Endothelial cell of umbilical vein (primary cell): Measurements from ENCODE around the gene DCAF17.

Experiments
- EZH2 ChIP-seq: IDR thresholded peaks from 2 replicates; pipeline ENCODE4 v1.6.1; 2012; ENCODE audit warnings: borderline replicate concordance, low read depth, mild to moderate bottlenecking, moderate library complexity, low read length, inconsistent platforms; ENCODE audit not compliant: severe bottlenecking
- JUN ChIP-seq: IDR thresholded peaks from 2 replicates; pipeline ENCODE4 v1.6.1; 2011; ENCODE audit warnings: borderline replicate concordance, low read depth; ENCODE audit not compliant: insufficient read length, insufficient read depth
- MAX ChIP-seq: IDR thresholded peaks from 2 replicates; pipeline ENCODE4 v1.6.1; 2011; ENCODE audit not compliant: insufficient read depth, insufficient read length
- POLR2A ChIP-seq: IDR thresholded peaks from 2 replicates; pipeline ENCODE4 v1.6.1; 2012; ENCODE audit warnings: low read depth, mild to moderate bottlenecking, control low read depth, low read length
- POLR2AphosphoS5 ChIP-seq: IDR thresholded peaks from 2 replicates; pipeline ENCODE4 v1.6.1; 2012; ENCODE audit warnings: low read depth, mild to moderate bottlenecking, control low read depth, low read length, moderate library complexity; ENCODE audit not compliant: insufficient read depth
- TF ChIP-seq, protein P1 (sequence below), 2 donors: IDR thresholded peaks; 1 replicate in 1 of 2; 2 replicates in 1 of 2; pipeline ENCODE4 v1.5.1; 2011; ENCODE audit warnings: low read length in 2 of 2, mild to moderate bottlenecking in 2 of 2, moderate library complexity in 2 of 2, control low read depth in 1 of 2, inconsistent platforms in 1 of 2, low read depth in 1 of 2; ENCODE audit not compliant: insufficient read depth in 1 of 2; ENCODE audit errors: extremely low read depth in 1 of 2

GRCh38 chr2:171432969-171433762 is 860 bp upstream of the DCAF17 start:
- TF ChIP-seq POLR2A = no peak
- TF ChIP-seq EZH2 = no peak
- TF ChIP-seq, protein P1, sequence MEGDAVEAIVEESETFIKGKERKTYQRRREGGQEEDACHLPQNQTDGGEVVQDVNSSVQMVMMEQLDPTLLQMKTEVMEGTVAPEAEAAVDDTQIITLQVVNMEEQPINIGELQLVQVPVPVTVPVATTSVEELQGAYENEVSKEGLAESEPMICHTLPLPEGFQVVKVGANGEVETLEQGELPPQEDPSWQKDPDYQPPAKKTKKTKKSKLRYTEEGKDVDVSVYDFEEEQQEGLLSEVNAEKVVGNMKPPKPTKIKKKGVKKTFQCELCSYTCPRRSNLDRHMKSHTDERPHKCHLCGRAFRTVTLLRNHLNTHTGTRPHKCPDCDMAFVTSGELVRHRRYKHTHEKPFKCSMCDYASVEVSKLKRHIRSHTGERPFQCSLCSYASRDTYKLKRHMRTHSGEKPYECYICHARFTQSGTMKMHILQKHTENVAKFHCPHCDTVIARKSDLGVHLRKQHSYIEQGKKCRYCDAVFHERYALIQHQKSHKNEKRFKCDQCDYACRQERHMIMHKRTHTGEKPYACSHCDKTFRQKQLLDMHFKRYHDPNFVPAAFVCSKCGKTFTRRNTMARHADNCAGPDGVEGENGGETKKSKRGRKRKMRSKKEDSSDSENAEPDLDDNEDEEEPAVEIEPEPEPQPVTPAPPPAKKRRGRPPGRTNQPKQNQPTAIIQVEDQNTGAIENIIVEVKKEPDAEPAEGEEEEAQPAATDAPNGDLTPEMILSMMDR (IDR thresholded peaks at IDR 0.05; ENCODE audit: extremely low read depth in 1 of 2, insufficient read depth in 1 of 2, low read depth in 1 of 2, low read length in 2 of 2) = no peak
- TF ChIP-seq JUN = no peak
- no peak for TF ChIP-seq MAX
- no peak for TF ChIP-seq POLR2AphosphoS5
